DND-41 (cell line): ENCODE results near the gene OCIAD1.

Experiments
- CTCF ChIP-seq: IDR thresholded peaks from 2 replicates; pipeline ENCODE4 v1.5.1; 2012; ENCODE audit warnings: borderline replicate concordance, low read length, moderate library complexity, mild to moderate bottlenecking; ENCODE audit not compliant: poor library complexity, severe bottlenecking; ENCODE audit errors: extremely low read depth
- EZH2 ChIP-seq: IDR thresholded peaks from 3 replicates; pipeline ENCODE4 v1.6.1; 2012; ENCODE audit warnings: borderline replicate concordance, low read depth, mild to moderate bottlenecking, moderate library complexity, low read length, inconsistent platforms; ENCODE audit not compliant: severe bottlenecking

- TF ChIP-seq CTCF: no peak
- TF ChIP-seq EZH2: no peak
Observed at GRCh38 chr4:48908687-48909086, 77.8 kb downstream of the OCIAD1 start.
